Suppressor macrophage (primary cell): Measurements from ENCODE around the gene C5.

ENCODE experiments used
- DNase-seq, 4 experiments: peaks; one replicate each; pipeline ENCODE4 v3.0.0-alpha.2; 2020 to 2022

Gene C5

GRCh38 chr9:120938851-120939250 lies 111.2 kb downstream of the C5 start:
- no peak for DNase-seq

GRCh38 chr9:120937596-120937995 lies 112.5 kb downstream of the C5 start:
- DNase-seq = no peak

- no peak for DNase-seq
These were observed 112.9 kb downstream of the C5 start for GRCh38 chr9:120937127-120937526.

GRCh38 chr9:120936764-120937122 lies 113.3 kb downstream of the C5 start:
- DNase-seq = no peak

GRCh38 chr9:120936011-120936763 lies 113.9 kb downstream of the C5 start:
- DNase-seq = peak; percentile 93 to 98 (median 96)

- peak; percentile 96 to 98 (median 97) for DNase-seq
These were observed 114.7 kb downstream of the C5 start for GRCh38 chr9:120935383-120935857.

- peak; percentile 73 to 87 (median 80) for DNase-seq
These were observed 115.8 kb downstream of the C5 start for GRCh38 chr9:120934281-120934680.

GRCh38 chr9:120933310-120934055 lies 116.6 kb downstream of the C5 start:
- DNase-seq = no peak

GRCh38 chr9:120932086-120932823 lies 117.8 kb downstream of the C5 start:
- no peak for DNase-seq

GRCh38 chr9:120931231-120932085 lies 118.6 kb downstream of the C5 start:
- DNase-seq = peak; percentile 76 to 92 (median 88)

- DNase-seq = no peak
These were observed 120.8 kb downstream of the C5 start for GRCh38 chr9:120929229-120929791.

GRCh38 chr9:120928483-120929228 lies 121.4 kb downstream of the C5 start:
- peak; percentile 36 to 85 (median 63) for DNase-seq

GRCh38 chr9:120928015-120928482 lies 122.0 kb downstream of the C5 start:
- DNase-seq = peak in 3 of 4 experiments; percentile 34 to 62 (median 46)

- peak in 2 of 4 experiments; percentile 28 to 50 for DNase-seq
These were observed 122.6 kb downstream of the C5 start for GRCh38 chr9:120927269-120928014.

GRCh38 chr9:120926397-120926928 lies 123.6 kb downstream of the C5 start, which contains the start of gene TRAF1:
Gene TRAF1 (minus strand): TSS chr9:120926796. CDS start chr9:120926075, 721 bp downstream.
- DNase-seq = peak; percentile 54 to 81 (median 70)

- peak; percentile 75 to 91 (median 79) for DNase-seq
These were observed 124.3 kb downstream of the C5 start for GRCh38 chr9:120925535-120926396.

- DNase-seq = peak in 1 of 4 experiments; percentile 39
These were observed 125.2 kb downstream of the C5 start for GRCh38 chr9:120924698-120925534.
